Large intestine (tissue), 3 donors: ENCODE measurements around the gene DRICH1. TPM values are rescaled to one million over a fixed set of nuclear protein-coding genes. Genes with fewer than 3 reads are reported as not detected.
"Not testable (repeated sequence)": the region's sequence is repeated elsewhere in the genome, so short reads cannot be mapped to it uniquely, and the experiment has no call there.

ENCODE experiments used
- DNase-seq, 2 donors: peaks; one replicate each; pipeline versions ENCODE4 v3.0.0 to v3.0.0-alpha.2; 2013
- H3K27ac ChIP-seq: one replicate; pipeline ENCODE4 v1.5.1; 2013; ENCODE audit warnings: low read length
- H3K27me3 ChIP-seq: 2 replicates; pipeline ENCODE4 v1.6.1; 2013; ENCODE audit warnings: low read length; ENCODE audit not compliant: control insufficient read depth, insufficient read depth
- H3K36me3 ChIP-seq: 2 replicates; pipeline ENCODE4 v1.6.1; 2013; ENCODE audit warnings: low read length; ENCODE audit not compliant: control insufficient read depth, insufficient read depth
- H3K4me1 ChIP-seq: one replicate; pipeline ENCODE4 v1.6.1; 2013; ENCODE audit warnings: low read length; ENCODE audit not compliant: control insufficient read depth, insufficient read depth
- H3K4me3 ChIP-seq: one replicate; pipeline ENCODE4 v1.5.1; 2013; ENCODE audit warnings: low read length
- H3K9me3 ChIP-seq: one replicate; pipeline ENCODE4 v1.6.1; 2013; ENCODE audit warnings: mild to moderate bottlenecking, low read depth, low read length, moderate library complexity; ENCODE audit not compliant: control insufficient read depth
- WGBS: methylation state at CpG from one replicate; pipeline ENCODE4 v1.1.5; 2013; ENCODE audit warnings: low lambda C conversion rate; ENCODE audit not compliant: insufficient coverage; 5-methylcytosine and 5-hydroxymethylcytosine counted together
- polyA plus RNA-seq: library from polyadenylated mRNA; unstranded; fragments of 120-200 nt; gene quantifications from one replicate; pipeline ENCODE4 v1.2.1, GENCODE V29; 2013

DRICH1 gene
- polyA plus RNA-seq, 1 donor, result 1.3 TPM

DNA sequence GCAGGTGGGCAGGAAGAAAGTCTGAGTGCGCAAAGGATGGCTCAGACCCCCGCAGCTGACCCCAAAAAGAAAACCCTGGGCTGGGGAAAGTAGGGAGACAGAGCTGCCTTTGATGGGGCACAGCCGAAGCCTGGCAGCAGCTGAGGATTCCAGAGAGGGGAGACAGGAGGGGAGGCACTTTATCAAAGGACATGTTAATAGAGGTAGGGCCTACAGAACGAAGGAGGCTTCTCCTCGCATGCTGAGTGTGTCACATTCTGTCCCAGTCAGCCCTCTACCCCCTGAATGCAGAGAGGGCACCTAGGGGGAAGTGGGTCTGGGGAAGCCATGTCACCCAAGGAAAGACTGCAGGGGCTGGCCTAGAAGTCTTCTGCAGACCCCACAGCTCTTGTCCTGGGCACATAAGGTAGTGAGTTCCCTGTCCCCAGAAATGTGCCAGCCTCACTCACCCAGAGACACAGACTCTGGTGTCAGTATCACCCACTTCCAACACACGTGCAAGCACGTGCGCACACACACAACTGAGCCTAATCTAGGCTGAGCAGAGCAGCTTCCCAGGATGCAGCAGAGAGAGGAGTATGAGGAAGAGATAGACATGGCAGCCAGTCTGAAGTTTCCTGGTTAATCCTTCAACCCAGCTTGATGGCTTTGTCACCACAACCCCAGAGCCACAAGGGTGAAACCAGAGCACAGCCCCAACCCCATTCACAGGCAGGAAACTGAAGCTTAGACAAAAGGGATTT lies 40.4 kb upstream of the DRICH1 start:
- not testable (repeated sequence) for H3K27ac ChIP-seq, H3K4me3 ChIP-seq

DNA sequence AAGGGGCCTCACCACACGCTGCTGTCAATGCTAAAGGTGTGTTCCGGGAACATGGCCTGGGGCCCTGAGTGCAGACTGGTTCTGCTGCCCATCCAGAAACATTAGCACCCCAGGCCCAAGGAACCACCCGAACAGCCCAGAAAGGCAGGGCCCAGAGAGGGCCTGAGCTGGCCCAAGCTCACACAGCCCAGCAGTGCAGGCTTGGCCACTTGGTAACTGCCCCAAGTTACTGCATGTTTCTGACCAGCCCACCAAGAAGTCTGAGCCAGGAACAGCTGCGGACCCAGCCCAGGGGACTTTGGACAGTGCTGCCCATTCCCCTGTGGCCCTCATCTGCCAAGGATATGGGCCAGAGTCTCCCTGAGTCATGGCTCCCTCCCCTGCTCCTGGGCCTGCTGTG lies 39.3 kb upstream of the DRICH1 start:
- not testable (repeated sequence) for H3K27ac ChIP-seq, DNase-seq, H3K36me3 ChIP-seq, H3K9me3 ChIP-seq, H3K4me3 ChIP-seq, H3K27me3 ChIP-seq
- WGBS, result no CpG with 5 or more reads among the region's 4 CpGs
- peaks cover 12% of the 10 kb centered on the region for H3K4me1 ChIP-seq

More for the DNA sequence above, 40.4 kb upstream of the DRICH1 start:
- not testable (repeated sequence) for H3K36me3 ChIP-seq, H3K27me3 ChIP-seq, DNase-seq, H3K9me3 ChIP-seq
- no CpG with 5 or more reads among the region's 8 CpGs for WGBS
- H3K4me1 ChIP-seq, result peaks cover 18% of the 10 kb centered on the region

DNA sequence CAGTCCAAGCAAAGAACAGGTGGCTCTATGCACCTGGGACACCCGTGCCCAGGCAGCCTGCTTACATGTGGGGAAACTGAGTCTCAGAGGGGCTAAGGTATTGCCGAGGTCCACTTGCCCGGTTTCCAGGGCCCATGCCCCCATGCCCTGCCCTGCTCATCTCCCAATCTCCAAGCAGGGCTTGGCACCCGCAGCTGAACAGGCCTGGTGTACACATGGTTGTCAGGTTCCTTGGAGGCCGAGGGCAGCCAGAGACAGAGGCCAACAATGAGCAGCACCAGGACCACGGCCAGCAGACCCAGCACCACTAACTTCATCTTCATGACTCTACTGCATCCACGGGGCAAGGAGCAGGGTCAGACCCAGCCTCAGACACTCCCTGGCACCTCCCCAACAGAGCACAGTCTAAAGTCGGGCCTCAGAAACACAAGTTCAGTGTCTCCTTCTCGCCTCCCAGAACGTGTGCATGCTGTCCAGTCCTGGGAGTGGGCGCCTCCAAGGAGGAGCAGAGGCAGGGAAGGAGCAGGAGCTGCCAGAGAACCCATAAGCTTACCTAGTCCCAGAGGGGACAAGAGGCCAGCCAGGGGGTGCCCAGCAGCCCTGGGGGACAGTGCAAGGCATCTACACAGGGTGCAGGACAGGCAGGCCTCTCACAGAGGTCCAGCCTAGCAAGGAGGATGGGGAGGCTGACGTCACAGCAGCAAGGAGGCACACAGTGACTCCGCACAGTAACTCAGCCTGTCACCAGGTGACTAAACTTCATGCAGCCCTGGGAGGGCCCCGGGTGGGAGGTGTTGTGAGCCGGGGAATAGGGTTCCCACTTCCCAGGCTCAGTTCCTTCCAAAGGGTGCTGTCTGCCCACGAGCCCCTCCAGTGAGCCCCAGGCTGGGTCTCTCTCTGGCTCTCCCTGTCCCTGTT lies 38.5 kb upstream of the DRICH1 start:
- H3K36me3 ChIP-seq, result peaks cover 3% of the 10 kb centered on the region
- no peaks in the 10 kb centered on the region for H3K27me3 ChIP-seq
- DNase-seq, result no peak
- no peaks in the 10 kb centered on the region for H3K9me3 ChIP-seq
- H3K4me1 ChIP-seq, result peaks cover 5% of the 10 kb centered on the region
- WGBS, result no CpG with 5 or more reads among the region's 16 CpGs
- H3K27ac ChIP-seq, result no peak overlapping the region
- H3K4me3 ChIP-seq, result no peak overlapping the region

DNA sequence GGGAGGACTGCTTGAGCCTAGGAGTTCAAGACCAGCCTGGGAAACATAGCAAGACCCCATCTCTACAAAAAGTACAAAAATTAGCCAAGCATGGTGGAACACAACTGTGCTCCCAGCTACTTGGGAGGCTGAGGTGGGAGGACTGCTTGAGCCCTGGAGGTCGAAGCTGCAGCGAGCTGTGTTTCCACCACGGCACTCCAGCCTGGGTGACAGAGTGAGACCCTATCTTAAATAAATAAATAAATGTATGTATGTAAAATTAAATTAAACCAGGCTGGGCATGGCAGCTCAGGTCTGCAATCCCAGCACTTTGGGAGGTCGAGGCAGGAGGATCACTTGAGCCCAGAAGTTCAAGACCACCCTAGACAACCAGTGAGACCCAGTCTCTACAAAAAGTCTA lies 28.3 kb upstream of the DRICH1 start:
- H3K36me3 ChIP-seq, result peaks cover 16% of the 10 kb centered on the region
- not testable (repeated sequence) for H3K9me3 ChIP-seq, H3K4me3 ChIP-seq, H3K27me3 ChIP-seq, H3K27ac ChIP-seq, H3K4me1 ChIP-seq, DNase-seq
- no CpG with 5 or more reads among the region's 4 CpGs for WGBS

DNA sequence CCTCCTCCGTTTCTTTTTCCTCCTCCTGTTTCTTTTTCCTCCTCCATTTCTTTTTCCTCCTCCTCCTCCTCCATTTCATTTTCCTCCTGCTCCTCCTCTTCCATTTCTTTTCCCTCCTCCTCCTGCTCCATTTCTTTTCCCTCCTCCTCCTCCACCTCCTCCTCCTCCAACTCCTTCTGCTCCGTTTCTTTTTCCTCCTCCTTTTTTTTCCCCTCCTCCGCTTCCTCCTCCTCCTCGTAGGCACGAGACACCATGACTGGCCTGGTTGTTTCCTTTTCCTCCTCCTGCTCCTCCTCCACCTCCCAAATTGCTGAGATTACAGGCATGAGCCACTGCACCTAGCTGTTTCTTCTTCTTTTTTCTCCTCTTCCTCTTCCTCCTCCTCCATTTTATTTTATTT lies 25.6 kb upstream of the DRICH1 start:
- Histone ChIP-seq H3K27me3 (no peaks in the 10 kb centered on the region), H3K9me3 (no peaks in the 10 kb centered on the region), H3K27ac (no peak overlapping the region), H3K4me3 (no peak overlapping the region), H3K36me3 (peaks cover 23% of the 10 kb centered on the region), H3K4me1 (no peaks in the 10 kb centered on the region)
- no peak for DNase-seq
- WGBS, result 81% methylated on average over 4 of the region's 5 CpGs

DNA sequence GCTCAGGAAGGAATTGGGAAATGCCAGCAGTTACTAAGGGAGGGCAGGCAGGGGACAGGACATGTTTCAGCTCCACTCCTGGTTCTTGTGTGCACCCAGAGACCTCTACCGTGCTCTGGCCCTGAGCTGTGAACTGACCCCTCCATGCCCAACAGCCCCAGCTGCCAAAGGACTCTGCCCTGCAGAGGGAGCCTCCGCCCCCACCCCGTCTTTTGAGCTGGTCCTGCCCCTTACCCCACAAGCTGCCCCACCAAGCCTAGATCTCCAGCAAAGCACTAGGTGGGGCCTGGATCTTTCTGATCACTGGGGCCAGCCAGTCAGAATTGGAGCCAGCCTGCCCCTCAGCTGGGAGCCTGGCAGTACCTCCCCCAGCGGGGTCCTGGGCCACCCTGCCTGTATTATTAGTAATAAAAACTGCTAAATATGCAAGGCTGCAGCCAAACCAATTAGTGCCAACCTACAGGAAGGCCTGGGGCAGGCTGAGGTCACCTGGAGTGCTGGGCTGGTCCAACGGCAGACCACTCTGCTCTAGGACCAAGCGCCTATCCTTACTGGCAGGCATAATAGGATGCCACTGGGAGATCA lies 23.9 kb upstream of the DRICH1 start:
- Histone ChIP-seq H3K9me3 (no peaks in the 10 kb centered on the region), H3K4me3 (no peak overlapping the region), H3K4me1 (no peaks in the 10 kb centered on the region), H3K27ac (no peak overlapping the region), H3K36me3 (peaks cover 25% of the 10 kb centered on the region), H3K27me3 (no peaks in the 10 kb centered on the region)
- DNase-seq, result no peak
- WGBS, result no CpG with 5 or more reads among the region's 6 CpGs

DNA sequence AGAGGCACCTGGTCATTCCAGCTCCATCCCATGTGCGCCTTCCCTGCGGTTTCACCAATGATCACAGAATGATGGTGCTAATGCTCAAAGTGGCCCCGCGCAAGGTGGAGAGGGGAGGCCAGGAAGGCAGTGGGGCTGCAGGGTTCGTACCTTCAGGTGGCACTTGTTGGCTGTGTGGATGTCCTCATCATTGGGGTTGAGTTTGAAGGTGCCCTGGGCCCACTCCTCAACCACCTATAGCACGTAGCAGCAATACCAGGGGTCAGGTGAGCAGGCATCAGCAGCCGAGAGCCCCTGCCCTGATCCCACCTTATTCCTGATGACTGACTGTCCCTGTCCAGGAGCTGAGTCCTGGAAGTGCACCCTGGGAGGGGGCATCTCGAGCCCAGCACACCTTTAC lies 20.6 kb upstream of the DRICH1 start:
- no peak overlapping the region for H3K4me3 ChIP-seq
- no peaks in the 10 kb centered on the region for H3K27me3 ChIP-seq
- H3K36me3 ChIP-seq, result peaks cover 16% of the 10 kb centered on the region
- H3K4me1 ChIP-seq, result no peaks in the 10 kb centered on the region
- no peaks in the 10 kb centered on the region for H3K9me3 ChIP-seq
- no peak overlapping the region for H3K27ac ChIP-seq
- DNase-seq, result no peak
- WGBS, result no CpG with 5 or more reads among the region's 8 CpGs

DNA sequence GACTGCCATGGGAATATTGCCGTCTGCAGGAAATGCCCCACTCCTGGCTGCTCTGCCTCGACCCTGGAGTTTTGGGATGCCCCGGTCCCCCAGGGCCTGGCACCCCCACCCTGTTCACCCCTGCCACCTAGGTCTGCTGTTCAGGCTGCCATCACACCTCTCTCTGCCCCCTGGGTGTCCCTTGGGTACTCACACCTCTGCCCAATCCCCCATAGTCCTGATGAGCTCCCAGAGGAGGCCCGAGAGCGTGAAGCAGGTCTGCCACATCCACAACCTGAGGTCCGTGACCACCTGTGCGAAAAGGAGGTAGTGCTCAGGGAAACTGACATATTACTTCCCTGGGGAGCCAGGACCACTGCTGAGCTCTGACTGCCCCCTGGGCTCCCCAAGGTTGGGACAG lies 20.2 kb upstream of the DRICH1 start:
- Histone ChIP-seq H3K27ac (no peak overlapping the region), H3K4me1 (no peaks in the 10 kb centered on the region), H3K4me3 (no peak overlapping the region), H3K27me3 (no peaks in the 10 kb centered on the region), H3K9me3 (no peaks in the 10 kb centered on the region), H3K36me3 (peaks cover 16% of the 10 kb centered on the region)
- WGBS, result no CpG with 5 or more reads among the region's 7 CpGs
- no peak for DNase-seq

DNA sequence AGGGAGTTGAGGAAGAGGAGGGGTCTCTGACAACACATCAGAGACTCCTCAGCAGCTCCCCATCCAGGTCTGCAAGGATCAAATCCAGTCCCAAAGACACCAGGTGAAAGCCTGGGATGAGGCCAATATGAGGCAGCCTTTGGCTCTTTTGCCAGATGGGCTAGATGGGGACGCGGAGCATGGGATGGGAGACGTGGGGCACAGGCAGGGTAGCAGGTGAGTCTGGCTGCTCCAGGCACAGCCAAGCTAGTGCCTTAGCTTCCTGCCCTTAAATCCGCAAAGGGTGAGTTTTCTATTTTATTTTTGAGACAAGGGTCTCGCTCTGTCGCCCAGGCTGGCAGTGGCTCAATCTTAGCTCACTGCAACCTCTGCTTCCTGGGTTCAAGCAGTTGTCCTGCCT lies 19.6 kb upstream of the DRICH1 start:
- Histone ChIP-seq H3K4me3 (no peak overlapping the region), H3K36me3 (peaks cover 16% of the 10 kb centered on the region), H3K27me3 (no peaks in the 10 kb centered on the region), H3K9me3 (no peaks in the 10 kb centered on the region), H3K4me1 (no peaks in the 10 kb centered on the region), H3K27ac (no peak overlapping the region)
- WGBS, result no CpG with 5 or more reads among the region's 6 CpGs
- DNase-seq, result no peak

DNA sequence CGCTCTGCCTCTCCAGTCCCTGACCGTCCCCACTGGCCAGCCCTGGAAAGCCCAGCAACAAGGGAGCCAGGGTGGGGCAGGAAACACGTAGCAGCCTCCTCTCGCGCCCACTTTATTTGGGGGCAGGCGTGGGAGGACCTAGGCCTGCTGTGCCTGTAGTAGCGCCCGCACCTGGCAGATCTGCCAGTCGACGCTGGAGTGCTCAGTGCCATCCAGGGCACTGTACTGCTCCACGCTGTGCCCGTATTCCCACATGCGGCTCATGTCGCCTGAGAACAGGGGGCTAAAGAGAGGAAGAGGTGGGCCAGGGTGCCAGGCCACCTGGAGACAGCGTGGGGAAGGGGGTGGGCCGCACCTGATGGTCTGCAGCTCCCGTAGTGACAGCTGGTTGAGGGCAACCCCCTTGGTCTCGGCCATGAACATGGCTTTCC lies 17.0 kb upstream of the DRICH1 start:
- Histone ChIP-seq H3K9me3 (no peaks in the 10 kb centered on the region), H3K36me3 (peaks cover 14% of the 10 kb centered on the region), H3K4me3 (no peak overlapping the region), H3K4me1 (no peaks in the 10 kb centered on the region), H3K27me3 (no peaks in the 10 kb centered on the region), H3K27ac (no peak overlapping the region)
- WGBS, result no CpG with 5 or more reads among the region's 18 CpGs
- DNase-seq, result no peak
